ENCODE data around the gene POMP. TPM values are rescaled to one million over a fixed set of nuclear protein-coding genes. Genes with fewer than 3 reads are reported as not detected.

The POMP gene
- total and polyA plus RNA-seq, 2 of the 4 experiments (the other 2 are of a cell fraction): 60.2 to 68.4 TPM

DNA sequence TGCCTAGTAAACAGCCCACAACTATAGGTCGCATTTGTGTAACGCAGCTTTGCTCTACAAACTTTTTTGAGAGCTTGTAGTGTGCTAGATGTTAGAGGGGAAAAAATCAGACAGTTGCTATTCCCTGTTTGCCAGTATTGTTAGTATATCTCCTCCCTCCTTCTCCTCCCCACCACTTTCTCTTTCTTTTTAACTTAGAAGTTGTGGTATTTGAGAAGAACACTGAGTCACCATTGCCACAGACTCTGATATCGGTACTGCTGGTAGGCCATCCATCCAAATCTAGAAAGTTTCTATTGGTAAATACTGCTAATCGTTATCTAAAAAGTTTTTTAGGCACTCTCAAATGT lies 666 bp downstream of the POMP start:
- peaks cover 5% of the 10 kb centered on the region; the same call in 1 of the 2 replicates for H3K9me1 ChIP-seq (ENCODE audit: insufficient read depth, low read length)
- peak overlapping the region; percentile 59 for H3K56ac ChIP-seq (ENCODE audit: extremely low read depth, insufficient read depth, low read length)
- peaks cover 15 to 53% of the 10 kb centered on the region in 2 experiments for H3K79me1 ChIP-seq (ENCODE audit: low read depth in 1 of 2, low read length in 2 of 2)
- no CpG with 5 or more reads among the region's 4 CpGs for WGBS, 2 experiments (ENCODE audit: extremely low coverage in 2 of 2, insufficient read length in 1 of 2)
- DNase-seq (peak; percentile 75), ATAC-seq (ENCODE audit: low read depth) (peak; percentile 15)
- H2AK9ac ChIP-seq (replicated peaks; ENCODE audit: low read depth, low read length, poor library complexity): peak overlapping the region; percentile 98
- H4K8ac ChIP-seq (ENCODE audit: low read depth in 2 of 2, low read length in 2 of 2): peak overlapping the region; percentile 92
- H3K9ac ChIP-seq (ENCODE audit: low read depth, low read length): peak overlapping the region; percentile 93
- H2AK5ac ChIP-seq (ENCODE audit: low read depth, low read length): peak overlapping the region; percentile 87; the same call in 1 of the 2 replicates
- H2BK15ac ChIP-seq (ENCODE audit: low read depth, low read length): no peak overlapping the region
- H3K27me3 ChIP-seq (ENCODE audit: control insufficient read depth, insufficient read depth, low read length): no peaks in the 10 kb centered on the region
- peak overlapping the region; percentile 64; the same call in 1 of the 2 replicates for H2BK120ac ChIP-seq (ENCODE audit: low read depth, low read length)
- H2AFZ ChIP-seq (replicated peaks; ENCODE audit: low read length, poor library complexity): peak overlapping the region; percentile 96
- peak overlapping the region; percentile 87 for H3K4me2 ChIP-seq (ENCODE audit: low read depth, low read length)
- H2BK20ac ChIP-seq (ENCODE audit: low read depth, low read length): no peak overlapping the region
- CTCF ChIA-PET: interaction anchor here (1.0 kb wide), 1 partner anchor 268 kb away, joined by 3 read pairs; no protein-coding TSS in a partner anchor
- peaks cover 14% of the 10 kb centered on the region for H3K36me3 ChIP-seq (ENCODE audit: control insufficient read depth, insufficient read depth, low read length)
- peak overlapping the region; percentile 75; the same call in 1 of the 2 replicates for H4K91ac ChIP-seq (ENCODE audit: insufficient read depth, low read depth, low read length)
- H3K18ac ChIP-seq (ENCODE audit: low read depth, low read length): no peak overlapping the region
- H3K4me1 ChIP-seq (ENCODE audit: control insufficient read depth, insufficient read depth, low read length): peaks cover 8% of the 10 kb centered on the region
- peak overlapping the region; percentile 84; the same call in 1 of the 2 replicates for H3K23ac ChIP-seq (ENCODE audit: low read depth, low read length)
- peak overlapping the region; percentile 89 for H3K27ac ChIP-seq (ENCODE audit: insufficient read depth, low read length)
- POLR2A ChIA-PET (ENCODE audit: unreplicated experiment): no interaction called here
- peak overlapping the region; percentile 90 for H3K4ac ChIP-seq (ENCODE audit: low read depth, low read length)
- no TSS peak for BruUV-seq (replicated peaks)
- in situ Hi-C loops (cut with MboI; ENCODE audit: low sequenced_read_pairs) (no loop called here), dilution Hi-C loops (cut with HindIII; ENCODE audit: low sequenced_read_pairs, unreplicated experiment) (no loop called here), intact Hi-C loops (cut with micrococcal nuclease) (loop anchor here (2.0 to 10.0 kb wide), 6 partner anchors 127 to 615 kb away; partner anchors contain the start of gene PAN3)
- no peaks in the 10 kb centered on the region for H3K9me3 ChIP-seq (ENCODE audit: control insufficient read depth, insufficient read depth, low read length)
- peak overlapping the region; percentile 91 for H2BK5ac ChIP-seq (ENCODE audit: low read depth, low read length, poor library complexity, severe bottlenecking)
- H3K4me3 ChIP-seq (ENCODE audit: insufficient read depth, low read depth, low read length): peak overlapping the region; percentile 93
- peaks cover 18% of the 10 kb centered on the region; the same call in 1 of the 2 replicates for H4K20me1 ChIP-seq (ENCODE audit: insufficient read depth, low read length)
- H4K5ac ChIP-seq (ENCODE audit: low read depth, low read length): peak overlapping the region; percentile 19
- TF ChIP-seq NFE2L2 (IDR thresholded peaks at IDR 0.05; ENCODE audit: low read depth, low read length) (peak; percentile 11; the same call in 1 of the 2 replicates), RAD21 (IDR thresholded peaks at IDR 0.05; ENCODE audit: low read length) (0 out of 2 replicates have a peak, but pooled peaks have one; percentile 1), USF2 (IDR thresholded peaks at IDR 0.05; ENCODE audit: low read depth, low read length) (no peak), RCOR1 (IDR thresholded peaks at IDR 0.05; ENCODE audit: insufficient replicate concordance, low read length) (no peak), BHLHE40 (IDR thresholded peaks at IDR 0.05; ENCODE audit: low read depth, low read length) (no peak), RFX5 (IDR thresholded peaks at IDR 0.05; ENCODE audit: low read depth, low read length) (no peak), CEBPB (IDR thresholded peaks at IDR 0.05; ENCODE audit: low read depth, low read length) (peak; percentile 43; the same call in 1 of the 2 replicates)
- H3K14ac ChIP-seq (replicated peaks; ENCODE audit: low read depth, low read length): peak overlapping the region; percentile 91

Data from IMR-90 (cell line).